Loucy (cell line): ENCODE results near the gene DUSP12.

Experiments
- H2AFZ ChIP-seq: fragments of 200-600 bp; sonication (generic); 2 replicates; pipeline ENCODE4 v1.6.0; 2016; ENCODE audit warnings: antibody characterized with exemption, mild to moderate bottlenecking, low read length, moderate library complexity
- H3F3A ChIP-seq: fragments of 200-600 bp; 2 replicates; pipeline ENCODE4 v1.6.0; 2016; ENCODE audit warnings: antibody characterized with exemption, low read depth, mild to moderate bottlenecking
- H3K27me3 ChIP-seq: fragments of 200-600 bp; sonication (generic); 2 replicates; pipeline ENCODE4 v1.6.1; 2014; ENCODE audit warnings: low read length, mild to moderate bottlenecking; ENCODE audit not compliant: insufficient read depth, poor library complexity, severe bottlenecking
- H3K36me3 ChIP-seq: fragments of 200-600 bp; sonication (generic); 2 replicates; pipeline ENCODE4 v1.6.1; 2016; ENCODE audit warnings: low read length; ENCODE audit not compliant: insufficient read depth
- H3K4me1 ChIP-seq: fragments of 200-600 bp; sonication (generic); 2 replicates; pipeline ENCODE4 v1.5.1; 2014; ENCODE audit warnings: low read length, mild to moderate bottlenecking; ENCODE audit not compliant: insufficient read depth, poor library complexity, severe bottlenecking
- H3K4me2 ChIP-seq: fragments of 200-600 bp; sonication (generic); 2 replicates; pipeline ENCODE4 v1.6.0; 2014; ENCODE audit warnings: antibody characterized with exemption, low read length, low read depth, mild to moderate bottlenecking; ENCODE audit not compliant: poor library complexity, severe bottlenecking
- H3K4me3 ChIP-seq: fragments of 200-600 bp; sonication (generic); 2 replicates; pipeline ENCODE4 v1.5.1; 2014; ENCODE audit warnings: low read length, mild to moderate bottlenecking, mixed read lengths; ENCODE audit not compliant: poor library complexity, severe bottlenecking
- H3K79me2 ChIP-seq: fragments of 200-600 bp; sonication (generic); 2 replicates; pipeline ENCODE4 v1.6.1; 2014; ENCODE audit warnings: low read length; ENCODE audit not compliant: insufficient read depth
- H3K9ac ChIP-seq: fragments of 200-600 bp; sonication (generic); 2 replicates; pipeline ENCODE4 v1.6.0; 2014; ENCODE audit warnings: mild to moderate bottlenecking, low read depth, low read length, moderate library complexity; ENCODE audit not compliant: poor library complexity, severe bottlenecking
- H3K9me2 ChIP-seq: fragments of 200-600 bp; sonication (generic); replicated peaks from 2 replicates; pipeline ENCODE4 v1.6.1; 2016; ENCODE audit warnings: low read depth, low read length, mixed read lengths
- H3K9me3 ChIP-seq: fragments of 200-600 bp; sonication (generic); 2 replicates; pipeline ENCODE4 v1.6.1; 2014; ENCODE audit warnings: mild to moderate bottlenecking, antibody characterized with exemption, low read length, low read depth; ENCODE audit not compliant: insufficient read depth
- H4K20me1 ChIP-seq: fragments of 200-600 bp; sonication (generic); 2 replicates; pipeline ENCODE4 v1.6.0; 2014; ENCODE audit warnings: antibody characterized with exemption, low read length, mild to moderate bottlenecking; ENCODE audit not compliant: insufficient read depth, poor library complexity, severe bottlenecking
- CTCF ChIP-seq: fragments of 200-600 bp; sonication (generic); conservative IDR thresholded peaks from 2 replicates; pipeline ENCODE4 v1.5.1; 2014; ENCODE audit warnings: mild to moderate bottlenecking, antibody characterized with exemption, low read length
- EZH2phosphoT487 ChIP-seq: fragments of 200-600 bp; IDR thresholded peaks from 2 replicates; pipeline ENCODE4 v1.6.1; 2018; ENCODE audit warnings: antibody characterized with exemption, mild to moderate bottlenecking, moderate library complexity, borderline replicate concordance

Gene DUSP12

GRCh38 chr1:161801955-161802354, 52.4 kb downstream of the DUSP12 start:
- H4K20me1 ChIP-seq, result no peaks in the 10 kb centered on the region
- H3K9me2 ChIP-seq, result no peaks in the 10 kb centered on the region
- H3K4me3 ChIP-seq, result no peak overlapping the region
- no peaks in the 10 kb centered on the region for H3K79me2 ChIP-seq
- TF ChIP-seq CTCF (no peak), EZH2phosphoT487 (no peak)
- no peak overlapping the region for H3K4me2 ChIP-seq
- no peak overlapping the region for H2AFZ ChIP-seq
- H3F3A ChIP-seq, result no peaks in the 10 kb centered on the region
- no peaks in the 10 kb centered on the region for H3K9me3 ChIP-seq
- peaks cover 82% of the 10 kb centered on the region for H3K36me3 ChIP-seq
- no peaks in the 10 kb centered on the region for H3K4me1 ChIP-seq
- H3K27me3 ChIP-seq, result no peaks in the 10 kb centered on the region
- no peak overlapping the region for H3K9ac ChIP-seq

DNA sequence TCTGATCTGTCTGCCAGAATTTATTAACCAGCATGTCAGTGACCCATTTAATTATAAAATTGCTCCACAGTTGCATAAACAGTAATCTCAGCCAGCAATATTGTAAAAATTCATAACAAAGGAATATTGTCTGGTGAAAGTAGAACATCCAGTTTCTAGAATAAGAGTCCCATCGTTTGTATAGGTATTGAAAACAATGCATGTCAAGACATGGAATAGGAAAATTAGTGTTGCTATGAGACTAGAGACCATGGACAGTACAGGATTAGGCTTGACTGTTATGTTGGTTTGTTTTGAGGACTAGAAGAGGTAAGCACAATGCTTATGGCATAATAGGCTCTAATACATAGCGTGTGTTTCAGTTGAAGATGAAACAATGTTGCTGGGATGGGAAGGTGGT, 53.6 kb downstream of the DUSP12 start:
- H3K9ac ChIP-seq, result no peak overlapping the region
- no peaks in the 10 kb centered on the region for H4K20me1 ChIP-seq
- peaks cover 72% of the 10 kb centered on the region for H3K36me3 ChIP-seq
- H3K9me2 ChIP-seq, result no peaks in the 10 kb centered on the region
- peaks cover 6% of the 10 kb centered on the region for H3K4me1 ChIP-seq
- H3F3A ChIP-seq, result no peaks in the 10 kb centered on the region; the same call in 1 of the 2 replicates
- no peaks in the 10 kb centered on the region for H3K27me3 ChIP-seq
- no peak overlapping the region for H2AFZ ChIP-seq
- no peak overlapping the region for H3K4me2 ChIP-seq
- H3K9me3 ChIP-seq, result no peaks in the 10 kb centered on the region
- H3K4me3 ChIP-seq, result no peak overlapping the region
- H3K79me2 ChIP-seq, result no peaks in the 10 kb centered on the region
- TF ChIP-seq EZH2phosphoT487, result no peak
- no peak for TF ChIP-seq CTCF

DNA sequence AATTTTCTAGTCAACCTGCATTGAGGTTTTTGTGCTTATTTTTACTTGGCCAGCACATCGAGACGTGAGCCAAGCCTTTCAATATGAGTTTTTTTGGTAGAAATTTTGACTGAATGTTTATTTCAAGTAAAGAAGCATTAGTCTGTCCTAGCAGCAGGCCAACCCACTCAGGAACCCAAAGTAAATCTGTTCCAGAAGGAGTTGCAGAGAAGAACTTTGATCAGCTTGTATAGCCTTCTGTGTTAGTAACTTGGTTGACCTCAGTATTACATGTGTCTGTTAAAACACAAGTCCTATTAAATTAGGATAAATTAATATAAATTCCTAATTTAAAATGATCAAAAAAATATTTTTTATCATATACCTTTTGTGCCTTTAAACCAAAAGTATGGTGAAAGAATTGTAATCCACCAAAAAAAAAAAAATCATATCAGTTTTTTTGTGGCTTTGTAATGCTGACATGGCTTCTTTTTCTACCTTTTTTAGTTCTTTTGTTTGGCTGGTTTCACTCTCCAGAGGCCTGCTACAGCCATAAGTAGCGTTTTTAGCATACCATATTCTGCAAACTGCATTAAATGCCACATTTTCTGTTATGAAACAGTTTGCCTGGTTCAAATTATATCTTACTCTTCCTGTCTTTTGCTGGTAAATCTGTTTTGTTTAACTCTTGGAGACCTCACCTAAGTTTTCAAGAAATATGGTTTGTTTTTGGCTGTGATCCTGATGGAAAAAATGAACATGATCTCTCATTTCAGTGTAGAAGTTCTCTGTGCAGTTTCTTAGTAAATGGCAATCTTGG, 56.0 kb downstream of the DUSP12 start:
- Histone ChIP-seq H2AFZ (no peak overlapping the region), H3K9ac (no peak overlapping the region), H3K79me2 (peaks cover 9% of the 10 kb centered on the region; the same call in 1 of the 2 replicates), H3F3A (no peaks in the 10 kb centered on the region; the same call in 1 of the 2 replicates), H4K20me1 (no peaks in the 10 kb centered on the region), H3K9me2 (no peaks in the 10 kb centered on the region), H3K27me3 (no peaks in the 10 kb centered on the region), H3K4me1 (peaks cover 6% of the 10 kb centered on the region), H3K4me2 (no peak overlapping the region), H3K36me3 (peaks cover 62% of the 10 kb centered on the region), H3K9me3 (peaks cover 8% of the 10 kb centered on the region; the same call in 1 of the 2 replicates), H3K4me3 (no peak overlapping the region)
- TF ChIP-seq CTCF (no peak), EZH2phosphoT487 (no peak)
